Prostate gland (tissue), 2 donors: ENCODE measurements around the gene MGME1.

ENCODE experiments used
- POLR2A ChIP-seq: fragments of 450-650 bp; IDR thresholded peaks from one replicate; pipeline ENCODE4 v1.6.1; 2016; ENCODE audit warnings: antibody characterized with exemption, mild to moderate bottlenecking
- TF ChIP-seq, protein P1 (sequence below), 4 experiments: fragments of 200-600 bp in 2 of 4; fragments of 450-650 bp in 2 of 4; sonication (generic) in 2 of 4; IDR thresholded peaks; 1 replicate in 3 of 4; 2 replicates in 1 of 4; pipeline ENCODE4 v1.5.1; 2016 to 2019; ENCODE audit warnings: antibody characterized with exemption in 4 of 4, mild to moderate bottlenecking in 2 of 4, moderate library complexity in 2 of 4

DNA sequence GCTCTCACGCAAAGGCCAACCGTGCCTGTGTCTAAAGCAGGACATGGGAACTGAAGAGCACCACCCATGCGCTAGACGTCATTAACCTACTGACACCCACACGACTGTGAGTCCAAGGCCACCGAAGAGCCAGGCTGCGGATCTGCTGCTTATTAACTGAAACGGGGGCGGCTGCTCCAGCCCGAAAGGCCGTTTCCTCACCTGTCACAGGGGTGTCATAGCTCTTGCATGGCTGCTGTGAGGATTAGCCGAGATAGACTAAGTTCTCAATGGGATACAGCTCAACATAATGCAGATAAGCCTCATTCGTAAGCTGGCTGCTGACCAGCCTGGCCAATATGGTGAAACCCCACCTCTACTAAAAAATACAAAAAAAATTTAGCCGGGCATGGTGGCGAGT is 62.2 kb downstream of the MGME1 start:
- TF ChIP-seq, protein P1, sequence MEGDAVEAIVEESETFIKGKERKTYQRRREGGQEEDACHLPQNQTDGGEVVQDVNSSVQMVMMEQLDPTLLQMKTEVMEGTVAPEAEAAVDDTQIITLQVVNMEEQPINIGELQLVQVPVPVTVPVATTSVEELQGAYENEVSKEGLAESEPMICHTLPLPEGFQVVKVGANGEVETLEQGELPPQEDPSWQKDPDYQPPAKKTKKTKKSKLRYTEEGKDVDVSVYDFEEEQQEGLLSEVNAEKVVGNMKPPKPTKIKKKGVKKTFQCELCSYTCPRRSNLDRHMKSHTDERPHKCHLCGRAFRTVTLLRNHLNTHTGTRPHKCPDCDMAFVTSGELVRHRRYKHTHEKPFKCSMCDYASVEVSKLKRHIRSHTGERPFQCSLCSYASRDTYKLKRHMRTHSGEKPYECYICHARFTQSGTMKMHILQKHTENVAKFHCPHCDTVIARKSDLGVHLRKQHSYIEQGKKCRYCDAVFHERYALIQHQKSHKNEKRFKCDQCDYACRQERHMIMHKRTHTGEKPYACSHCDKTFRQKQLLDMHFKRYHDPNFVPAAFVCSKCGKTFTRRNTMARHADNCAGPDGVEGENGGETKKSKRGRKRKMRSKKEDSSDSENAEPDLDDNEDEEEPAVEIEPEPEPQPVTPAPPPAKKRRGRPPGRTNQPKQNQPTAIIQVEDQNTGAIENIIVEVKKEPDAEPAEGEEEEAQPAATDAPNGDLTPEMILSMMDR (IDR thresholded peaks at IDR 0.05), result no peak
- TF ChIP-seq POLR2A, result no peak
